ENCODE results near the gene TRIM59. TPM values are rescaled to one million over a fixed set of nuclear protein-coding genes. Genes with fewer than 3 reads are reported as not detected.

The TRIM59 gene
- total and polyA plus RNA-seq, 3 donors from 2014 or later, result 9.1 to 20.6 (median 13.9) TPM

DNA sequence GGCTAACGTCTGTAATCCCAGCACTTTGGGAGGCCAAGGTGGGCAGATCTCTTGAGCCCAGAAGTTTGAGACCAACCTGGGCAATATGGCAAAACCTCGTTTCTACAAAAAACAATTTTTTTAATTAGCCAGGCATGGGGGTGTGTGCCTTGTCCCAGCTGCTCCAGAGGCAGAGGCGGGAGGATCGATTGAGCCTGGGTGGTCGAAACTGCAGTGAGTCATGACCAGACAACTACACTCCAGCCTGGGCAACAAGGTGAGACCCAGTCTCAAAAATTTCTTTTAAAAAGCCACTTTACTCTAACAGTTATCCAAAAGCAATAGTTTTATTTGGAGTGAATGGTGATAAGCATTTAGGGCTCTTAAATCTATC is 12.5 kb downstream of the TRIM59 start:
- WGBS, 2 donors, result 67 to 85% methylated on average over 5 of the region's 5 CpGs
- H3K27ac ChIP-seq, result no peak overlapping the region
- no peaks in the 10 kb centered on the region for H3K9me3 ChIP-seq
- no peaks in the 10 kb centered on the region for H3K4me1 ChIP-seq
- no peaks in the 10 kb centered on the region for H3K27me3 ChIP-seq
- no peak for TF ChIP-seq CTCF (IDR thresholded peaks at IDR 0.05)
- TF ChIP-seq POLR2A (IDR thresholded peaks at IDR 0.05), result no peak
- H3K4me3 ChIP-seq, result no peak overlapping the region
- no peak for DNase-seq
- intact Hi-C loops (cut with DNase I; ENCODE audit: low total_unique reads), result no loop called here
- H3K36me3 ChIP-seq (ENCODE audit: low read depth, missing control alignments), result no peaks in the 10 kb centered on the region

DNA sequence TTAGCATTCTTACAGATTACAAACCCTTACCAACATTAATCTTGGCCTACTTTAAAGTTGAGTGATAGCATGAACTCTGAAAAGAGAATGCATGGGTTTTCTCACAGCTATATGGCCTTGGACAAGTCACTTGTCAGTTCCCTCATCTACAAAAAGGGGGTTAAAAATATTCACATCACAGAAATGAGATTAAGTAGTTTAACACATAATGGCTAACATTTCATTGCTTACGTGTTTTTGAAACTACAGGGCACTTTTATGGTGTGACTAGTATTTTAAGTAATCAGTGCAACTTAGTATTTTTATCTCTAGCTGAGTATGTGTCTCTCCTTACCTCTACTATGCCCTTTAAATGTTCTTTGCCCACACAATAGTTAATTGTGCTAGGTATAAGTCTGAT is 13.8 kb downstream of the TRIM59 start:
- no peak overlapping the region for H3K27ac ChIP-seq
- H3K4me3 ChIP-seq, result no peak overlapping the region
- H3K36me3 ChIP-seq (ENCODE audit: low read depth, missing control alignments), result no peaks in the 10 kb centered on the region
- intact Hi-C loops (cut with DNase I; ENCODE audit: low total_unique reads), result no loop called here
- no peaks in the 10 kb centered on the region for H3K4me1 ChIP-seq
- TF ChIP-seq POLR2A (IDR thresholded peaks at IDR 0.05) (no peak), CTCF (IDR thresholded peaks at IDR 0.05) (no peak)
- no peaks in the 10 kb centered on the region for H3K9me3 ChIP-seq
- no peaks in the 10 kb centered on the region for H3K27me3 ChIP-seq
- WGBS, 2 donors, result 90 to 97% methylated on average over 1 of the region's 1 CpG
- no peak for DNase-seq

DNA sequence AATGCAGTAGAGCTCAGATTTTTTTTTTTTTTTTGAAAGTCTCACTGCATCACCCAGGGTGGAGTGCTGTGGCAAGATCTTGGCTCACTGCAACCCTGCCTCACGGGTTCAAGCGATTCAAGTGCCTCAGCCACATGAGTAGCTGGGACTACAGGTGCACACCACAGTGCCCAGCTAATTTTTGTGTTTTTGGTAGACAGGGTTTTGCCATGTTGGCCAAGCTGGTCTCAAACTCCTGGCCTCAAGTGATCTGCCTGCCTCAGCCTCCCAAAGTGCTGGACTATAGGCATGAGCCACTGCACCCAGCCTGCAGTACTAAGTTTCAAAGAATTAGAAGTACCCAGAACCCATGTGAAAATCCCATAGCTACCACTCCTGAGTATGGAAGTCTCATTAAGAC is 14.5 kb downstream of the TRIM59 start:
- no peak for DNase-seq
- intact Hi-C loops (cut with DNase I; ENCODE audit: low total_unique reads), result no loop called here
- Histone ChIP-seq H3K4me1 (no peaks in the 10 kb centered on the region), H3K4me3 (no peak overlapping the region), H3K36me3 (ENCODE audit: low read depth, missing control alignments) (no peaks in the 10 kb centered on the region), H3K27ac (no peak overlapping the region), H3K27me3 (no peaks in the 10 kb centered on the region), H3K9me3 (no peaks in the 10 kb centered on the region)
- TF ChIP-seq CTCF (IDR thresholded peaks at IDR 0.05) (no peak), POLR2A (IDR thresholded peaks at IDR 0.05) (no peak)
- WGBS, 2 donors, result 93 to 97% methylated on average over 2 of the region's 2 CpGs

GRCh38 chr3:160434071-160434470 is 15.5 kb downstream of the TRIM59 start:
- no peaks in the 10 kb centered on the region for H3K36me3 ChIP-seq (ENCODE audit: low read depth, missing control alignments)
- 76 to 79% methylated on average over 2 of the region's 2 CpGs for WGBS, 2 donors
- H3K27ac ChIP-seq, result no peak overlapping the region
- H3K4me1 ChIP-seq, result no peaks in the 10 kb centered on the region
- intact Hi-C loops (cut with DNase I; ENCODE audit: low total_unique reads), result no loop called here
- no peak for DNase-seq
- no peak overlapping the region for H3K4me3 ChIP-seq
- H3K27me3 ChIP-seq, result no peaks in the 10 kb centered on the region
- TF ChIP-seq CTCF (IDR thresholded peaks at IDR 0.05), result no peak
- TF ChIP-seq POLR2A (IDR thresholded peaks at IDR 0.05), result no peak
- H3K9me3 ChIP-seq, result no peaks in the 10 kb centered on the region

DNA sequence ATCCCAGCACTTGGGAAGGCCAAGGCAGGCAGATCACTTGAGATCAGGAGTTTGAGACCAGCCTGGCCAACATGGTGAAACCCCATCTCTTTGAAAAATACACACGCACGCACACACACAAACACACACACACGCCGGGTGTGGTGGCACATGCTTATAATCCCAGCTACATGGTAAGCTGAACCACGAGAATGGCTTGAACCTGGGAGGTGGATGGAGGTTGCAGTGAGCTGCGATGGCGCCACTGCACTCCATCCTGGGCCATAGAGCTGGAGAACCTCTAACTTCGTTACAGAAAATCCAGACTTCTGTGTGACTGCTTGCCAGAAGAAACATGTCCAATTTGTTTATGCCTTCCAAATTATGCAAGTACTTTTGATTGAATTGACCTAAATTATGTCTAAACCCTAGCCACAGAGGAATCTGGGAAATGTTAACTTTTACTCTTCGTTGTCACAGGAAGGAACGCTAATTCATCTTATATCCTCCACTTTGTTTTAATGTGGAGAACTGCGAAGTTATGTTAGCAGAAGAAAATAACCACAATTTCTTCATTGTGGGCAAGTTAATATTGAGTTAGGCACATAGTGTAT is 21.7 kb downstream of the TRIM59 start:
- H3K36me3 ChIP-seq (ENCODE audit: low read depth, missing control alignments), result no peaks in the 10 kb centered on the region

More for the DNA sequence above, 21.7 kb downstream of the TRIM59 start:
- intact Hi-C loops (cut with DNase I; ENCODE audit: low total_unique reads), result no loop called here
- H3K4me3 ChIP-seq, result no peak overlapping the region
- no peak for DNase-seq
- 94 to 95% methylated on average over 11 of the region's 11 CpGs for WGBS, 2 donors
- H3K9me3 ChIP-seq, result no peaks in the 10 kb centered on the region
- TF ChIP-seq CTCF (IDR thresholded peaks at IDR 0.05) (no peak), POLR2A (IDR thresholded peaks at IDR 0.05) (no peak)
- H3K27me3 ChIP-seq, result no peaks in the 10 kb centered on the region
- no peak overlapping the region for H3K27ac ChIP-seq
- no peaks in the 10 kb centered on the region for H3K4me1 ChIP-seq

Measured in testis (tissue), 3 donors.